Hippocampal formation (tissue), 2 donors: ENCODE results near the gene PDCD1.
"Not testable (repeated sequence)": the region's sequence is repeated elsewhere in the genome, so short reads cannot be mapped to it uniquely, and the experiment has no call there.

Experiments used
- DNase-seq, 2 donors: peaks; one replicate each; lab custom pipeline; 2025; lab: John Stamatoyannopoulos, UW

Gene PDCD1

GRCh38 chr2:241813644-241814392 is 44.9 kb downstream of the PDCD1 start:
- DNase-seq, result no peak

GRCh38 chr2:241812730-241813643 is 45.7 kb downstream of the PDCD1 start:
- peak in 1 of 2 donors; percentile 51 for DNase-seq

- DNase-seq, result no peak
These were observed 46.6 kb downstream of the PDCD1 start for GRCh38 chr2:241811952-241812729.

- peak; percentile 51 to 70 for DNase-seq
These were observed 47.3 kb downstream of the PDCD1 start for GRCh38 chr2:241811201-241811951.

GRCh38 chr2:241810307-241811200 is 48.1 kb downstream of the PDCD1 start:
- DNase-seq, result peak; percentile 56 to 70

GRCh38 chr2:241809383-241810306 is 49.0 kb downstream of the PDCD1 start:
- no peak for DNase-seq

- DNase-seq, result no peak
These were observed 49.8 kb downstream of the PDCD1 start, which contains the start of gene NEU4 for GRCh38 chr2:241808721-241809382. NEU4 (plus strand) TSS chr2:241809193; CDS start chr2:241814485, 5,292 bp downstream.

- DNase-seq, result no peak
These were observed 50.5 kb downstream of the PDCD1 start for GRCh38 chr2:241808051-241808720.

- DNase-seq, result not testable (repeated sequence)
These were observed 52.5 kb downstream of the PDCD1 start for GRCh38 chr2:241806217-241806616.

- DNase-seq, result no peak
These were observed 54.1 kb downstream of the PDCD1 start for GRCh38 chr2:241804326-241805229.

GRCh38 chr2:241803387-241804325 is 55.0 kb downstream of the PDCD1 start:
- DNase-seq, result no peak

- DNase-seq, result no peak
These were observed 56.0 kb downstream of the PDCD1 start for GRCh38 chr2:241802421-241803318.

GRCh38 chr2:241801611-241802420 is 56.9 kb downstream of the PDCD1 start:
- no peak for DNase-seq
